MCF 10A (cell line): Measurements from ENCODE around the gene ARHGEF37. TPM values are rescaled to one million over a fixed set of nuclear protein-coding genes. Genes with fewer than 3 reads are reported as not detected.

Experiments used
- BruUV-seq: library from RNA; stranded (reverse); fragments of 400-500 nt; replicated peaks from 2 replicates; lab custom pipeline; 2021; lab: Mats Ljungman, UMichigan
- CTCF ChIA-PET: fragments of 300-600 bp; sonication (Branson Sonifier 250); formaldehyde crosslinking; extraction: SDS; loops from one replicate; lab custom pipeline; 2021; ENCODE audit warnings: antibody characterized with exemption, inconsistent platforms; lab: Yijun Ruan, JAX
- POLR2A ChIA-PET: fragments of 300-600, 350-650 bp; sonication (Branson Sonifier 250); formaldehyde crosslinking; extraction: SDS; loops from one replicate; lab custom pipeline; 2020; ENCODE audit warnings: antibody characterized with exemption, inconsistent platforms; lab: Yijun Ruan, JAX
- DNase-seq: peaks from one replicate; pipeline ENCODE4 v3.0.0-alpha.2; 2018; ENCODE audit not compliant: unreplicated experiment
- H3K27ac Mint-ChIP-seq: one replicate; pipeline ENCODE4 v1.8.0; 2022; ENCODE audit warnings: mild to moderate bottlenecking, low read depth, mixed read lengths; ENCODE audit not compliant: unreplicated experiment
- H3K27me3 Mint-ChIP-seq: one replicate; pipeline ENCODE4 v1.8.0; 2022; ENCODE audit warnings: mixed read lengths; ENCODE audit not compliant: insufficient read depth, unreplicated experiment
- H3K36me3 Mint-ChIP-seq: one replicate; pipeline ENCODE4 v1.8.0; 2022; ENCODE audit warnings: mild to moderate bottlenecking, moderate library complexity, mixed read lengths; ENCODE audit not compliant: insufficient read depth, unreplicated experiment
- H3K4me1 Mint-ChIP-seq: one replicate; pipeline ENCODE4 v1.8.0; 2022; ENCODE audit warnings: mixed read lengths; ENCODE audit not compliant: insufficient read depth, unreplicated experiment
- H3K4me3 Mint-ChIP-seq: one replicate; pipeline ENCODE4 v1.8.0; 2022; ENCODE audit warnings: mild to moderate bottlenecking, moderate library complexity, mixed read lengths; ENCODE audit not compliant: unreplicated experiment
- H3K9me3 Mint-ChIP-seq: one replicate; pipeline ENCODE4 v1.8.0; 2022; ENCODE audit warnings: mixed read lengths; ENCODE audit not compliant: unreplicated experiment
- CTCF ChIP-seq: fragments of 200-600 bp; IDR thresholded peaks from one replicate; pipeline ENCODE4 v1.8.0; 2022; ENCODE audit warnings: antibody characterized with exemption, mild to moderate bottlenecking; ENCODE audit not compliant: unreplicated experiment
- intact Hi-C: fragments of 100-400 bp; cut with micrococcal nuclease; formaldehyde crosslinking; loops from 2 replicates; pipeline ENCODE4 v1.14.1; 2022
- total RNA-seq: library from RNA; stranded (reverse); gene quantifications from 2 replicates; pipeline ENCODE4 v1.2.3, GENCODE V29; 2022

ARHGEF37 gene
- total RNA-seq, 1 experiment from 2014 or later: 3.9 TPM

- H3K9me3 Mint-ChIP-seq: no peaks in the 10 kb centered on the region
- ChIA-PET POLR2A (interaction anchor here (0.6 to 1.4 kb wide), 6 partner anchors 9 to 337 kb away, joined by 3 to 6 read pairs (median 4); no protein-coding TSS in a partner anchor), CTCF (interaction anchor here (0.8 to 4.8 kb wide), 7 partner anchors 12 to 347 kb away, joined by 4 to 40 read pairs (median 5); no protein-coding TSS in a partner anchor)
- no peak for DNase-seq
- no peak overlapping the region for H3K27ac Mint-ChIP-seq
- TF ChIP-seq CTCF: no peak
- no peaks in the 10 kb centered on the region for H3K36me3 Mint-ChIP-seq
- intact Hi-C loops: no loop called here
- no peak overlapping the region for H3K4me3 Mint-ChIP-seq
- H3K27me3 Mint-ChIP-seq: no peaks in the 10 kb centered on the region
- peaks cover 5% of the 10 kb centered on the region for H3K4me1 Mint-ChIP-seq
- BruUV-seq: no TSS peak
Measured at GRCh38 chr5:149643781-149644180, 62.5 kb downstream of the ARHGEF37 start.

GRCh38 chr5:149644629-149645028 is 63.3 kb downstream of the ARHGEF37 start:
- H3K27me3 Mint-ChIP-seq: no peaks in the 10 kb centered on the region
- CTCF ChIA-PET: interaction anchor here (0.5 to 4.8 kb wide), 10 partner anchors 9 to 346 kb away, joined by 3 to 40 read pairs (median 6); no protein-coding TSS in a partner anchor
- no peaks in the 10 kb centered on the region for H3K9me3 Mint-ChIP-seq
- no peak for TF ChIP-seq CTCF
- peaks cover 5% of the 10 kb centered on the region for H3K4me1 Mint-ChIP-seq
- POLR2A ChIA-PET: interaction anchor here (0.6 to 1.4 kb wide), 5 partner anchors 8 to 336 kb away, joined by 3 to 6 read pairs (median 4); no protein-coding TSS in a partner anchor
- no peak overlapping the region for H3K4me3 Mint-ChIP-seq
- DNase-seq: no peak
- no TSS peak for BruUV-seq
- intact Hi-C loops: no loop called here
- H3K36me3 Mint-ChIP-seq: no peaks in the 10 kb centered on the region
- H3K27ac Mint-ChIP-seq: no peak overlapping the region

DNA sequence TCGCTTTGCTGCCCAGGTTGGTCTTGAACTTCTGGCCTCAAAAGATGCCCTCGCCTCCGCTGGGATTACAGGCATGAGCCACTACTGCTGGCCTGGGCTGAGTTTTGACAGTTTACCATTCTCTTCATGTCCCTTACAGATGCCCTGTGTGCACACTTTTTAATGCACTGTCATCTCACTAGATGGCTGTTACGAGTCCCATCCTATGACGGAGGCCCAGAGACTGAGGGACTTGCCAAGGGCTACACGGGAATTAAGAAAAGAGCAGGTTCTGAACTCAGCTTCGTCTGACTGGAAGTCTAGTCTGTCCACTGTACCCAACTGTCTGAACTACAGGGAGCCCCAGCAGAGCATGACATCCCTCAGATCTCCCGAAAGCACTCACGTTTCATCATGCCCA is 63.9 kb downstream of the ARHGEF37 start:
- H3K27ac Mint-ChIP-seq: no peak overlapping the region
- no peaks in the 10 kb centered on the region for H3K9me3 Mint-ChIP-seq
- peaks cover 5% of the 10 kb centered on the region for H3K4me1 Mint-ChIP-seq
- ChIA-PET POLR2A (no interaction called here), CTCF (interaction anchor here (0.7 to 4.8 kb wide), 7 partner anchors 9 to 355 kb away, joined by 3 to 40 read pairs (median 6); partner anchors contain the start of genes HMGXB3 and TIGD6)
- intact Hi-C loops: no loop called here
- H3K4me3 Mint-ChIP-seq: no peak overlapping the region
- no peaks in the 10 kb centered on the region for H3K27me3 Mint-ChIP-seq
- no peak for DNase-seq
- no TSS peak for BruUV-seq
- no peak for TF ChIP-seq CTCF
- H3K36me3 Mint-ChIP-seq: no peaks in the 10 kb centered on the region

GRCh38 chr5:149645725-149646124 is 64.4 kb downstream of the ARHGEF37 start:
- no TSS peak for BruUV-seq
- DNase-seq: no peak
- H3K36me3 Mint-ChIP-seq: no peaks in the 10 kb centered on the region
- intact Hi-C loops: no loop called here
- no peak overlapping the region for H3K4me3 Mint-ChIP-seq
- no peaks in the 10 kb centered on the region for H3K9me3 Mint-ChIP-seq
- CTCF ChIA-PET: interaction anchor here (0.6 to 4.8 kb wide), 9 partner anchors 10 to 354 kb away, joined by 3 to 40 read pairs (median 3); partner anchors contain the start of genes HMGXB3 and TIGD6
- no peak overlapping the region for H3K27ac Mint-ChIP-seq
- no peak for TF ChIP-seq CTCF
- H3K27me3 Mint-ChIP-seq: no peaks in the 10 kb centered on the region
- peaks cover 5% of the 10 kb centered on the region for H3K4me1 Mint-ChIP-seq
- POLR2A ChIA-PET: interaction anchor here (1.6 kb wide), 1 partner anchor 9 kb away, joined by 6 read pairs; no protein-coding TSS in a partner anchor
